AG04449 (cell line): ENCODE data around the gene AGER.

Experiments
- CTCF ChIA-PET: fragments of 350-600 bp; formaldehyde crosslinking; extraction: SDS; loops from one replicate; lab custom pipeline; 2021; ENCODE audit warnings: antibody characterized with exemption; lab: Yijun Ruan, JAX
- POLR2A ChIA-PET: fragments of 400-600, 350-600 bp; formaldehyde crosslinking; extraction: SDS; loops from one replicate; lab custom pipeline; 2020; ENCODE audit warnings: antibody characterized with exemption, inconsistent platforms; lab: Yijun Ruan, JAX
- DNase-seq: peaks from one replicate; pipeline ENCODE4 v3.0.0-alpha.2; 2010; ENCODE audit warnings: low read depth, low spot score
- H3K4me3 ChIP-seq: 2 replicates; pipeline ENCODE4 v1.5.1; 2011; ENCODE audit warnings: low read depth, mild to moderate bottlenecking, control low read depth, low read length
- CTCF ChIP-seq: IDR thresholded peaks from one replicate; pipeline ENCODE4 v1.5.1; 2011; ENCODE audit warnings: mild to moderate bottlenecking, moderate library complexity, low read length, control low read depth, inconsistent platforms; ENCODE audit not compliant: insufficient read depth; ENCODE audit errors: missing control alignments

The AGER gene

GRCh38 chr6:32184084-32184640 is at the start of gene AGER:
AGER (minus strand) TSS chr6:32184253; CDS start chr6:32184222, 31 bp downstream.
- no peak within 1 kb of the TSS for H3K4me3 ChIP-seq
- POLR2A ChIA-PET: no interaction called here
- CTCF ChIA-PET: no interaction called here
- no peak for DNase-seq
- TF ChIP-seq CTCF: no peak

GRCh38 chr6:32226434-32226833 is 42.4 kb upstream of the AGER start:
- no peak for TF ChIP-seq CTCF
- ChIA-PET POLR2A (no interaction called here), CTCF (interaction anchor here (1.0 kb wide), 1 partner anchor 108 kb away, joined by 3 read pairs; no protein-coding TSS in a partner anchor)
- DNase-seq: no peak
- H3K4me3 ChIP-seq: no peak overlapping the region

- ChIA-PET POLR2A (no interaction called here), CTCF (no interaction called here)
- no peak overlapping the region for H3K4me3 ChIP-seq
- TF ChIP-seq CTCF: no peak
- no peak for DNase-seq
Observed at GRCh38 chr6:32224696-32225095, 40.6 kb upstream of the AGER start.

GRCh38 chr6:32223258-32224235 is 39.5 kb upstream of the AGER start, which contains the start of gene NOTCH4:
NOTCH4 (minus strand) TSS chr6:32224067; CDS start chr6:32223928, 139 bp downstream.
- ChIA-PET CTCF (no interaction called here), POLR2A (no interaction called here)
- H3K4me3 ChIP-seq: no peak within 1 kb of the TSS
- TF ChIP-seq CTCF: no peak
- DNase-seq: no peak

- ChIA-PET CTCF (no interaction called here), POLR2A (no interaction called here)
- no peak for TF ChIP-seq CTCF
- H3K4me3 ChIP-seq: no peak overlapping the region
- DNase-seq: no peak
Observed at GRCh38 chr6:32222333-32223230, 38.5 kb upstream of the AGER start.
